ENCODE measurements around the gene NRXN2. TPM values are rescaled to one million over a fixed set of nuclear protein-coding genes. Genes with fewer than 3 reads are reported as not detected.

NRXN2 gene
- total RNA-seq, 4 donors from 2014 or later, result 0.21 to 0.72 (median 0.64) TPM; not detected in 1

DNA sequence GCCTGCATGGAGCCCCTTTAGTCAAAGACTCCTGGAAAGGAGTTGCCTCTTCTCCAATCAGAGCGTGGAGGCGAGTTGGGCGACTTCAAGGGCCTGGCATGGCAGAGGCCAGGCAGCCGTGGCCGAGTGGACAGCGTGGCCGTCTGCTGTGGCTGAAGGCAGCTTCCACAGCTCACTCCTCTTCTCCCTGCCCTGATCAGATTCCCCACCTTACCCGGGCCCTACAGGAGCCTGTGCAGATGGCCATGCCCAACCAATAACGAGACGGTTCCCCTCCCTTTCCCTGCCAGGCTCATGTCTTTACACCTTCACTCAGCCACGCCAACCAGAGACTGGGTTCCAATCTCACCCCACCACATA is 152.0 kb downstream of the NRXN2 start:
- TF ChIP-seq EP300 (IDR thresholded peaks at IDR 0.05) (no peak), POLR2AphosphoS5 (IDR thresholded peaks at IDR 0.05) (no peak), POLR2A (IDR thresholded peaks at IDR 0.05) (no peak)
- TF ChIP-seq, protein P1, sequence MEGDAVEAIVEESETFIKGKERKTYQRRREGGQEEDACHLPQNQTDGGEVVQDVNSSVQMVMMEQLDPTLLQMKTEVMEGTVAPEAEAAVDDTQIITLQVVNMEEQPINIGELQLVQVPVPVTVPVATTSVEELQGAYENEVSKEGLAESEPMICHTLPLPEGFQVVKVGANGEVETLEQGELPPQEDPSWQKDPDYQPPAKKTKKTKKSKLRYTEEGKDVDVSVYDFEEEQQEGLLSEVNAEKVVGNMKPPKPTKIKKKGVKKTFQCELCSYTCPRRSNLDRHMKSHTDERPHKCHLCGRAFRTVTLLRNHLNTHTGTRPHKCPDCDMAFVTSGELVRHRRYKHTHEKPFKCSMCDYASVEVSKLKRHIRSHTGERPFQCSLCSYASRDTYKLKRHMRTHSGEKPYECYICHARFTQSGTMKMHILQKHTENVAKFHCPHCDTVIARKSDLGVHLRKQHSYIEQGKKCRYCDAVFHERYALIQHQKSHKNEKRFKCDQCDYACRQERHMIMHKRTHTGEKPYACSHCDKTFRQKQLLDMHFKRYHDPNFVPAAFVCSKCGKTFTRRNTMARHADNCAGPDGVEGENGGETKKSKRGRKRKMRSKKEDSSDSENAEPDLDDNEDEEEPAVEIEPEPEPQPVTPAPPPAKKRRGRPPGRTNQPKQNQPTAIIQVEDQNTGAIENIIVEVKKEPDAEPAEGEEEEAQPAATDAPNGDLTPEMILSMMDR (IDR thresholded peaks at IDR 0.05), result no peak
- H3K4me3 ChIP-seq, result no peak overlapping the region
- no peak overlapping the region for H3K27ac ChIP-seq
- no peaks in the 10 kb centered on the region for H3K9me3 ChIP-seq
- no peaks in the 10 kb centered on the region for H3K36me3 ChIP-seq
- WGBS, result 89% methylated on average over 11 of the region's 11 CpGs
- H3K4me1 ChIP-seq, result peaks cover 15% of the 10 kb centered on the region
- DNase-seq (ENCODE audit: low spot score in 2 of 2), result no peak
- no peaks in the 10 kb centered on the region for H3K27me3 ChIP-seq

DNA sequence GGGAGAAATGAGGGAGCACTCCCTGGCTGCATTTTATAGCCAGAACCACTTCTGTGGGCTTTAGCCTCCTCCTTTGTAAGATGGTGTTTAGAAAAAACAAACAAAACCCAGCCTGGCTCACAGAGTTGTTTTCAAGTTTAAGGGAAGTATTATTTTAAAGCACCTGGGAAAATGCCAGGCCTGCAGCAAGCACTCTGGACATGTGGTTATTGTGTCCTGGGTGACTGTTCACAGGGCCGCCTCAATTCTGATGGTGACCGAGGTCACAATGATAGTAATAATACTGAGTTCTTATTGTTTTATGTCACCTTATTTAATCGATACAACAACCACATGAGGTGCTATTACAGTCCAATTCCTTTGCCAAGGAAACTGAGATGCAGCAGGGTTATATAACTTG is 152.7 kb downstream of the NRXN2 start:
- Histone ChIP-seq H3K4me3 (no peak overlapping the region), H3K4me1 (peaks cover 15% of the 10 kb centered on the region), H3K9me3 (no peaks in the 10 kb centered on the region), H3K36me3 (no peaks in the 10 kb centered on the region), H3K27me3 (no peaks in the 10 kb centered on the region), H3K27ac (no peak overlapping the region)
- TF ChIP-seq, protein P1 (IDR thresholded peaks at IDR 0.05), result no peak
- no peak for TF ChIP-seq POLR2A (IDR thresholded peaks at IDR 0.05)
- no peak for TF ChIP-seq EP300 (IDR thresholded peaks at IDR 0.05)
- no peak for TF ChIP-seq POLR2AphosphoS5 (IDR thresholded peaks at IDR 0.05)
- DNase-seq (ENCODE audit: low spot score in 2 of 2), result peak in 1 of 2 donors; percentile 22
- WGBS, result 93% methylated on average over 3 of the region's 3 CpGs

DNA sequence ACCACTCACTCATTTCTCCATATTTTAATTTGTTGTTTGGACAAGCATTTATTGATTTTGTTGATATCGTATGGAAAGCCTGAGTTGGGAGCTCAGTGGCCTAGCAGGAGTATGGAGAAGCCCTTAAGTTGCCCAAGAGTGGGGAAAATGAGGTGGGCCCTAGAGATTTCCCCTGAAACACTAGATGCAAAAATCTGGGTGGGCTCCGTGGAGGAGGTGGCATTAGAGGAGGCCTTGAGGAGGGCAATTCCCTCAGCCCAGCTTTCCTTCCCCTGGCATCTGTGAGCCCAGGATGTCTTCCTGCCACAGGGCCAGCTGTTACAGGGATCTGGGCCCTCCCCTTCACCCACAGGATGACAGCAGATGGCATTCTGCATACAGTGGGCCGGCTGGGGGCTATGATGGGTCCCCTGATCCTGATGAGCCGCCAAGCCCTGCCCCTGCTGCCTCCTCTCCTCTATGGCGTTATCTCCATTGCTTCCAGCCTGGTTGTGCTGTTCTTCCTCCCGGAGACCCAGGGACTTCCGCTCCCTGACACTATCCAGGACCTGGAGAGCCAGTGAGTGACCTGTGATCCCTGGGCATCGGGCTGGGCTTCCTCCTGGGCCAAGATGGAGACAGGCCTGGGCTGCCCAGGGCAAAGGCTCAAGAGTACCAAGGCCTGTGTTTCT is 153.6 kb downstream of the NRXN2 start:
- Histone ChIP-seq H3K4me3 (no peak overlapping the region), H3K9me3 (no peaks in the 10 kb centered on the region), H3K27ac (no peak overlapping the region), H3K4me1 (peaks cover 15% of the 10 kb centered on the region), H3K36me3 (no peaks in the 10 kb centered on the region), H3K27me3 (no peaks in the 10 kb centered on the region)
- DNase-seq (ENCODE audit: low spot score in 2 of 2), result peak in 1 of 2 donors; percentile 34
- WGBS, result 87% methylated on average over 8 of the region's 8 CpGs
- TF ChIP-seq POLR2A (IDR thresholded peaks at IDR 0.05) (no peak), EP300 (IDR thresholded peaks at IDR 0.05) (no peak), POLR2AphosphoS5 (IDR thresholded peaks at IDR 0.05) (no peak)
- TF ChIP-seq, protein P1 (IDR thresholded peaks at IDR 0.05), result no peak

DNA sequence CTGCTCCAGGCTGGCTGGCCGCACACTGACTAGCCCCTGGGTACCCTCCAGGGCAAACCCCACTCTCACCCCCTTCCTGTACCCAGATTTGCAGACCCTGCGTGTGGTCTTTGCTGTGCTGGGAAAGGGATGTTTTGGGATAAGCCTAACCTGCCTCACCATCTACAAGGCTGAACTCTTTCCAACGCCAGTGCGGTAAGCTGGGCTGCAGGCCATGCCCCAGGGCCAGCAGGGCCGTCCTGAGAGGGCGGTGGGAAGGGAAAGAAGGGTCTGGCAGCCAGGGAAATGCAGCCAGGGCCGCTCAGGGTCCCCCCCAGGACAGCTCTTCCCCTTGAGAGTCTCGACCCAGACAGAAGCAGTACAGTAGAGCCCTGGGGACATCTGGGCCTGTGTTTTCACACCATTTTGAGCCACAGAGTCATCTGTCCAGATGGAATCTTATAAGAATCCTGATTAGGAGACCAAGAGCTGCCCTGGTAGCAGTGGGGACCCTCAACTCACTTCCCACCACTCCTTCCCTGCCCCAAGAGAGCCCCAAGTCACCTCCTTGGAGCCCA is 154.3 kb downstream of the NRXN2 start:
- TF ChIP-seq, protein P1 (IDR thresholded peaks at IDR 0.05), result no peak
- TF ChIP-seq POLR2AphosphoS5 (IDR thresholded peaks at IDR 0.05) (no peak), POLR2A (IDR thresholded peaks at IDR 0.05) (no peak), EP300 (IDR thresholded peaks at IDR 0.05) (no peak)
- no peak overlapping the region for H3K4me3 ChIP-seq
- peak; percentile 10 to 66 for DNase-seq (ENCODE audit: low spot score in 2 of 2)
- H3K4me1 ChIP-seq, result peaks cover 15% of the 10 kb centered on the region
- H3K36me3 ChIP-seq, result no peaks in the 10 kb centered on the region
- 57% methylated on average over 6 of the region's 8 CpGs for WGBS
- H3K27me3 ChIP-seq, result no peaks in the 10 kb centered on the region
- H3K27ac ChIP-seq, result no peak overlapping the region
- no peaks in the 10 kb centered on the region for H3K9me3 ChIP-seq

DNA sequence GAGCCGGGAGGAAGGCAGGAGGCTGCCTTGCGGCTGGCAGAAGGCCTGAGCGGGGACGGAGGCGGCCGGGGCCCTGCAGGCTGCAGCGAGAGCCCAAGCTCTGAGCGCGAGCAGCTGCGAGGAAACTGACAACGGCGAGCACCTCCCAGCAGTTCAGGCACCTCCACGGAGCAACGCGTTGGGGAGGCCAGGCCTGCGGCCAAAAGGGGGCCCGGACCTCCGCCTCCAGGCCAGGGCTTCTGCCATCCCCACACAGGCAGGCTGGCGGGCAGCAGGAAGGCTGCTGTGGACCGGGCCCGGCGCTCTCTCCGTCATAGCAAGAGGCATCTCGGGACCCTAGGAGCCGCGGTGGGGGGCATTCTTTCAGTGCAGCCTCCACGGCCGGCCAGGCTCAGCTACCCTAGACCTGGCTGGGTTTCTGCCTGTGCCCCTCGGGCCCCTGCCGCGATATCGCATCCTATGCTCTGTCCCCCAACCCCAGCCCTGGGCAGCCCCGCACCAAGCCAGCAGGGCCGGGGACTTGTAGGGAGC is 154.9 kb downstream of the NRXN2 start:
- H3K36me3 ChIP-seq, result no peaks in the 10 kb centered on the region
- no peak overlapping the region for H3K4me3 ChIP-seq
- peaks cover 15% of the 10 kb centered on the region for H3K4me1 ChIP-seq
- H3K9me3 ChIP-seq, result no peaks in the 10 kb centered on the region
- WGBS, result 90% methylated on average over 9 of the region's 34 CpGs
- no peaks in the 10 kb centered on the region for H3K27me3 ChIP-seq
- no peak overlapping the region for H3K27ac ChIP-seq
- TF ChIP-seq EP300 (IDR thresholded peaks at IDR 0.05) (no peak), POLR2A (IDR thresholded peaks at IDR 0.05) (no peak), POLR2AphosphoS5 (IDR thresholded peaks at IDR 0.05) (no peak)
- TF ChIP-seq, protein P1 (IDR thresholded peaks at IDR 0.05), result no peak
- peak; percentile 53 to 71 for DNase-seq (ENCODE audit: low spot score in 2 of 2)
